ENCODE data around the gene RASSF8.

Gene RASSF8

DNA sequence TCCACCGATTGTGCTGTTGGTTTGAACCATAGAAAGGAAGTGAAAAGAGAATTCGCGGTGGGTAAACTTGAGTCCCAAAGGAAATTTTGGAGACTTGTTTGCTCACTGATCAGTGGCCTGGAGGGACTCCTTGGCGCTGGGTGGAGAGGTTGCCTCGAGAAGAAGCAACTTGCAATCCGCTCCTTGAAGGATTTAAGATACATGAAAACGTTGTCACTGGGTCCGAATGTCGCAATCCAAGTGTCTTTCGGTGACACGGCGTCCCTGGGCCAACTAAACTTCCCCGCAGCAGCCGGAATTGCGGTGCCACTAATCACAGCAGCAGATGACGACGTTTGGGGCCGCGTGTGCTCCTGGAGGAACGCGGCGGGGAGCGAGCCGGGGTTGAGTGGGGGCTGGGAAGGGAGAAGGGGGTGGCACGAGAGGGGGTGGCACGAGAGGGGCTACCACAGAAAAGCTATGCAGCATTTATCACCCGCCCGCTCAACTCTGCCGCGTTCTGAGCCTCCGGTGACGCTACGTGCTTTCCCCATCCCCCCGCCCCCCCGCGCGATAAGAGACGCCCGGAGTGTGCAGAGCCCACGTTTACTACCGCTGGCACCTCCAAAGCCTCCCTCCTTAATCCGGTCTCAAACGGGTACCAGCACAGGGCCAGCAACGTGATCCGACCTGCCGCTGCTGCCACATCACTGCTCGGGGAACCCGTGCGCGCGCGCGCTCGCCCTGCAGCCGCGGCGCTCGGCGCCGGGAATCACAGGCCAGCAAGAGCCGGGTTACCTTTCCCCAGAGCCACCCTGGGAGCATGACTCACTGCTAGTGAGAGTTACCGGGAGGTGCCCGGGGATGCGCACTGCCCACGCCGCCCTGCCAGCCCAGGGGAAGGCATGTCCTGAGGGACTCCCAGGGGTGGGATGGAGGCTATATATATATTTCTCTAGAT lies 167.2 kb downstream of the RASSF8 start:
- DNase-seq (ENCODE audit: low read depth) = peak; percentile 88
- peak overlapping the region; percentile 68 for H3K4me3 ChIP-seq (ENCODE audit: low read depth, low read length)
- TF ChIP-seq MYC (IDR thresholded peaks at IDR 0.05; ENCODE audit: low read depth, low read length) (peak; percentile 44), POLR2A (IDR thresholded peaks at IDR 0.05; ENCODE audit: extremely low read depth, insufficient read length) (no peak)
- TF ChIP-seq, protein P1, sequence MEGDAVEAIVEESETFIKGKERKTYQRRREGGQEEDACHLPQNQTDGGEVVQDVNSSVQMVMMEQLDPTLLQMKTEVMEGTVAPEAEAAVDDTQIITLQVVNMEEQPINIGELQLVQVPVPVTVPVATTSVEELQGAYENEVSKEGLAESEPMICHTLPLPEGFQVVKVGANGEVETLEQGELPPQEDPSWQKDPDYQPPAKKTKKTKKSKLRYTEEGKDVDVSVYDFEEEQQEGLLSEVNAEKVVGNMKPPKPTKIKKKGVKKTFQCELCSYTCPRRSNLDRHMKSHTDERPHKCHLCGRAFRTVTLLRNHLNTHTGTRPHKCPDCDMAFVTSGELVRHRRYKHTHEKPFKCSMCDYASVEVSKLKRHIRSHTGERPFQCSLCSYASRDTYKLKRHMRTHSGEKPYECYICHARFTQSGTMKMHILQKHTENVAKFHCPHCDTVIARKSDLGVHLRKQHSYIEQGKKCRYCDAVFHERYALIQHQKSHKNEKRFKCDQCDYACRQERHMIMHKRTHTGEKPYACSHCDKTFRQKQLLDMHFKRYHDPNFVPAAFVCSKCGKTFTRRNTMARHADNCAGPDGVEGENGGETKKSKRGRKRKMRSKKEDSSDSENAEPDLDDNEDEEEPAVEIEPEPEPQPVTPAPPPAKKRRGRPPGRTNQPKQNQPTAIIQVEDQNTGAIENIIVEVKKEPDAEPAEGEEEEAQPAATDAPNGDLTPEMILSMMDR (IDR thresholded peaks at IDR 0.05; ENCODE audit: low read depth, low read length) = no peak
- TF ChIP-seq, protein P2, sequence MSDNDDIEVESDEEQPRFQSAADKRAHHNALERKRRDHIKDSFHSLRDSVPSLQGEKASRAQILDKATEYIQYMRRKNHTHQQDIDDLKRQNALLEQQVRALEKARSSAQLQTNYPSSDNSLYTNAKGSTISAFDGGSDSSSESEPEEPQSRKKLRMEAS (IDR thresholded peaks at IDR 0.05; ENCODE audit: low read depth, low read length) = peak; percentile 60

DNA sequence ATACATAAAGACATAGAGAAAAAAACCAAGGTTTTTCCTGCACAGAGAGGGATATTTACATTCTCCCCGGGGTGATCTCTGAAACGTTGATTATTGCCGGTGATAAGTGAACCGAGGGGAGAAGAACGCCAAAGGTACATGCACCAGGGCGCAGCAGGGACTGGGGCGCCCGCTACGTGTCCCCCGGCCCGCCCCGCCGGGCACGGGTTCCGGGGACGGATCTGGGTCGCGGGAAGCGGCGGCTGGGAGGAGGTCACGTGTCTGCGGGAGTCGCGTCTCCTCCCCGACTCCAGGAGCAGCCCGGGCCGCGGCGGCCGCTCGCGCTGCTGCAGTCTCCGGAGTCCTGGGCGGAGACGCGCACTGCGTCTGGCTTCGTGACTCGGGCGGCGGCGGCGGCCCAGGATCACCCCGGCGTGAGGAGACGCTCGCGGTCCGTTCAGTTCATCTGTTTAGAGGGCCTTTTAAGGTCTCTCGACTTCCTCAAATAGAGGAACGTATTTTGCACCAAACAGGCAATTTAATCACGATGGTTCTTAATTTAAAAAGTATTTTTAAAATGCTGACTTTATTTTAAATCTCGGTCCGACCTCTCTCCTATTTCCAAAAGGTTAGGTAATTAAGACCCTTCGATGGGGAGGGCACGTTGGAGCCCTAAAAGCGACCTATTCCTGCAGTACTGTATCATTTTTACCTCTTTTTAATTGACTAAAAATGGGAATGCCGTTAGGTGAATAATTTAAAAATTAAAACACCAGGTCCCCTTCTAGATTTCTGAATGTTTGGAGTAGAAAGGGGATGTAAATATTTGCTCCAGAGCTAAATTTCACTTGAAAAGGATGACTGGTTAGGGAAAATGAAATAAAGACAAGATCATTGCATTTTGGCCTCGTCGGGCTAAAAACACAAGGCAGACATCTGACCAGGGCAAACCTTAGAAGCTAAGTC lies 168.1 kb downstream of the RASSF8 start:
- TF ChIP-seq MYC (IDR thresholded peaks at IDR 0.05; ENCODE audit: low read depth, low read length) (peak; percentile 73; the same call in 1 of the 2 replicates), POLR2A (IDR thresholded peaks at IDR 0.05; ENCODE audit: extremely low read depth, insufficient read length) (no peak)
- TF ChIP-seq, protein P1 (IDR thresholded peaks at IDR 0.05; ENCODE audit: low read depth, low read length) = peak; percentile 26
- TF ChIP-seq, protein P2 (IDR thresholded peaks at IDR 0.05; ENCODE audit: low read depth, low read length) = peak; percentile 93
- peak; percentile 97 for DNase-seq (ENCODE audit: low read depth)
- H3K4me3 ChIP-seq (ENCODE audit: low read depth, low read length) = peak overlapping the region; percentile 68

DNA sequence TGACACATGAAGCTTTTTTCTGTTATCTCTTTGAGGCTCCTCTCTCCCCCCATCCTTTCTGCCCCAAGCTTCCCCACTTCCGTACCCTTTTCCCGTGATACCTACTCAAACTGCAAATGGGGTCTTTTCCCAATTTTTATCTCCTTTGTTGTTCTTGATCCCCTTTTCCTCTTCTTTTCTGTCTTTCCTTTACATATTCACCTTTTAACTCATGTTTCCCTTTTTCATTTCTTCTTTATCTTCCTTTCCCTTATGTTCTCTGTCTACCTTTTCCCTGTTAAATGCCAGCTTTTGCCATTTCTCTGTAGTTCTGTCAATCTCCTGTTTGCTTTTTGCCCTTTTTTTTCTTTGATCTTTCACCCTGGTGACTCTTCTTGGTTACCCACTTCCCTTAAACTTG lies 168.9 kb downstream of the RASSF8 start:
- no peak overlapping the region for H3K4me3 ChIP-seq (ENCODE audit: low read depth, low read length)
- TF ChIP-seq, protein P1 (IDR thresholded peaks at IDR 0.05; ENCODE audit: low read depth, low read length) = no peak
- DNase-seq (ENCODE audit: low read depth) = no peak

DNA sequence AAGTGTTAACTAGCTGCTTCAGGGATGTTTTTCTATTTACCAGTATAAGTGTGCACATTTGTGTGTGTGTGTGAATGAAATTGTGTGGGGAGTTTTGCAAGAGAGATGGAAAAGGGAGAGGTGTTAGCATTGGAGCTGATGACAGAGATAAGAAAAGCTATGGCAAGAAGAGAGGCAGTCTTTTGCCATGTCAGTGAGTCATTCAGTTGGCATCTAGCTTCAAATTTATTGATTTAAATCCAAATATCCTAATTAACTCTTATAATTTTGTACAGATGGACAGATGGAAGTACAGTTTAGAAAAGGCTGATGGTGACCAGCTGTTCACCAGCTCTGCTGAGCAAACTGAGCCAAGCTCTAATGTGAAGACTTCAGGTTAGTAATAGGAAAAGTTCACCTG lies 169.7 kb downstream of the RASSF8 start:
- DNase-seq (ENCODE audit: low read depth) = no peak
- no peak overlapping the region for H3K4me3 ChIP-seq (ENCODE audit: low read depth, low read length)
- TF ChIP-seq POLR2A (IDR thresholded peaks at IDR 0.05; ENCODE audit: extremely low read depth, insufficient read length) = no peak
- TF ChIP-seq, protein P2 (IDR thresholded peaks at IDR 0.05; ENCODE audit: low read depth, low read length) = no peak
- TF ChIP-seq, protein P1 (IDR thresholded peaks at IDR 0.05; ENCODE audit: low read depth, low read length) = no peak
- no peak for TF ChIP-seq MYC (IDR thresholded peaks at IDR 0.05; ENCODE audit: low read depth, low read length)
